GM19438 (cell line): Measurements from ENCODE around the gene CHRM4.

Experiments
- ATAC-seq: cut with Tn5 transposase; IDR thresholded peaks from one replicate; pipeline ENCODE4 v1.9.1; 2021; ENCODE audit warnings: low read depth; ENCODE audit not compliant: unreplicated experiment

CHRM4 gene

GRCh38 chr11:46404476-46405017 is 13.0 kb upstream of the CHRM4 start:
- no peak for ATAC-seq

GRCh38 chr11:46402957-46403902 is 11.7 kb upstream of the CHRM4 start:
- no peak for ATAC-seq

GRCh38 chr11:46397526-46397925 is 6.0 kb upstream of the CHRM4 start:
- ATAC-seq = no peak

GRCh38 chr11:46393759-46394158 is 2.2 kb upstream of the CHRM4 start:
- ATAC-seq = no peak

GRCh38 chr11:46393231-46393616 is 1.6 kb upstream of the CHRM4 start:
- no peak for ATAC-seq

- peak; percentile 70 for ATAC-seq
Measured at GRCh38 chr11:46392421-46393230, 1.1 kb upstream of the CHRM4 start.

- ATAC-seq = no peak
Measured at GRCh38 chr11:46391186-46391577, 394 bp downstream of the CHRM4 start.

GRCh38 chr11:46390331-46391171 is 1.0 kb downstream of the CHRM4 start:
- ATAC-seq = no peak

GRCh38 chr11:46389450-46390330 is 1.9 kb downstream of the CHRM4 start:
- ATAC-seq = peak; percentile 52

- no peak for ATAC-seq
Measured at GRCh38 chr11:46388619-46389449, 2.7 kb downstream of the CHRM4 start.

GRCh38 chr11:46387919-46388618 is 3.5 kb downstream of the CHRM4 start:
- no peak for ATAC-seq

- ATAC-seq = no peak
Measured at GRCh38 chr11:46387456-46387855, 4.1 kb downstream of the CHRM4 start.

- ATAC-seq = no peak
Measured at GRCh38 chr11:46386674-46387073, 4.9 kb downstream of the CHRM4 start.

- ATAC-seq = no peak
Measured at GRCh38 chr11:46386005-46386578, 5.5 kb downstream of the CHRM4 start.

- ATAC-seq = no peak
Measured at GRCh38 chr11:46385169-46386004, 6.2 kb downstream of the CHRM4 start.

- no peak for ATAC-seq
Measured at GRCh38 chr11:46383974-46384701, 7.4 kb downstream of the CHRM4 start.
